HT1080 (cell line): ENCODE measurements around the gene EXOC4. TPM values are rescaled to one million over a fixed set of nuclear protein-coding genes. Genes with fewer than 3 reads are reported as not detected.

Experiments
- DNase-seq: peaks from one replicate; pipeline ENCODE4 v3.0.0-alpha.2; 2015; ENCODE audit warnings: low read depth
- total RNA-seq: library from RNA; depleted of rRNA; stranded (reverse); fragments of >200 nt; shearing (Covaris generic); gene quantifications from 2 replicates; pipeline ENCODE4 v1.2.3, GENCODE V29; 2014

Gene EXOC4
- total RNA-seq, 1 experiment from 2014 or later: 39.3 TPM

DNA sequence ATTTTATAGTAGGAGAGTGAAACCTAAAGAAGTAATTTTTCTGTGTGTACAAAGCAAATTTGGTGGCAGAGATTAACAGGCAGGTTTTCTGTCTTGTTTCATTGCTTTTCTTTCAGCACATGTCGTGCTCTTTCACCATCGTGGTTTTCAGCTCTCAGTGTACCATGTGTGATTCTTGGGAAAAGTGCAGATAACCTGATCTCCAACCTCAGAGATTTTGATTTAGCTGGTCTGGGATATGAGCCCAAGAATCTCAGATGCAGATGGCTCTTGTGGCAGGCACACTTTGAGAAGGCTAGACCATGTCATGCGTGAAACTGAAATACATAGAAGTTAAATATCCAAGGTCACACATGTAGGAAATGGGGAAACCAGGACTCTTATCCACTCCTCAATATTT, 317.4 kb downstream of the EXOC4 start:
- no peak for DNase-seq

DNA sequence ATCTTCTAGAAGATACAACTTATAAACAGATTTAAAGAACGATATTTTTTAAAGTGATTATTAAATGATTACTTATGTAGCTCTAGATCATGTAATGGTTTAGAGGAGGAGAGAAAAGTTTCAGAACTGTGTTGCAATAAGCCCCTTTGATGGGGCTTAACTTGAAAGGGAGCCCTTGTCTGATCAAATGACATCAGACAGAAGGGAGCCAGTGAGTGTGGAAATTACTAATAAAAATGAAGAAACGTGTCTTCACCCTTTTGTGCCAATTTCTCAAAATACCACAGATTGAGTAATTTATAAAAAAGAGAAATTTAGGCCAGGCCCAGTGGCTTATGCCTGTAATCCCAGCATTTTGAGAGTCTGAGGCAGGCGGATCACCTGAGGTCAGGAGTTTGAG, 318.2 kb downstream of the EXOC4 start:
- DNase-seq: no peak

- no peak for DNase-seq
These were observed 319.2 kb downstream of the EXOC4 start for GRCh38 chr7:133572087-133572486.

GRCh38 chr7:133572843-133573242, 320.0 kb downstream of the EXOC4 start:
- no peak for DNase-seq

- no peak for DNase-seq
These were observed 320.8 kb downstream of the EXOC4 start for GRCh38 chr7:133573554-133574265.

DNA sequence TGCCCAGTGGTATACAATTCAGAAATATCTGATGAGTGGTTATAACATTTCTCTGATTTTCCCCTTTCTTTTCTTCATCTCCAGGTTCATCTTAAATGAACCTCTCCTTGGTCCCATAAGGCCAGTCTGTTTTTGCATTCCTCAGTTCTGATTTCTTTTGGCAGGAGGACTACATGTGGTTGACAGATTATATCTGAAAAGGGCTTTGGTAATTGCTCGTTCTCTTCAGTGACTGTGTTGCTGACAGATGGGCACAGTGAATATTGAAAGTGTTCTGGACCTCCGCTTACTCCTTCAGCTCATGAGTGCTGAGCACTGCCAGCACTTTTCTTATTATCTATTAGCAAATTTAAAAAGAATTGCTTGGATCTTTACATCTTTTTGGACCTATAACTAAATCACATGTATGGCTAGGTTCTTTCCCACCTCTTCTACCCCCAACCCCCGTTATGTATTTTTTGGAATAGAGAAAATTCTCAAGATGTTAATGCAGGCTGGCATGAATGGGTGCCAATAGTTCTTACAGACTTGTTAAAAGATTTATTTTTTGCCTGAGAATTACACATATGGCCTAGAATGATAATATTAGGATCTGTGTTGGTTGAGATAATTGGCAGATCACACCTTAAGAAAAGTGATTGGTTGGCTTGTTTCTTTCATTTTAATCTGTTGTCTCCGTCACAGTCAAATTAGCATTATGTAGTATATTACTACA, 323.0 kb downstream of the EXOC4 start:
- DNase-seq: no peak

GRCh38 chr7:133576612-133577168, 323.8 kb downstream of the EXOC4 start:
- no peak for DNase-seq

- no peak for DNase-seq
These were observed 330.1 kb downstream of the EXOC4 start for GRCh38 chr7:133582766-133583523.

GRCh38 chr7:133583545-133584171, 330.8 kb downstream of the EXOC4 start:
- DNase-seq: no peak

- DNase-seq: no peak
These were observed 332.2 kb downstream of the EXOC4 start for GRCh38 chr7:133584956-133585668.

GRCh38 chr7:133586253-133586652, 333.4 kb downstream of the EXOC4 start:
- no peak for DNase-seq

DNA sequence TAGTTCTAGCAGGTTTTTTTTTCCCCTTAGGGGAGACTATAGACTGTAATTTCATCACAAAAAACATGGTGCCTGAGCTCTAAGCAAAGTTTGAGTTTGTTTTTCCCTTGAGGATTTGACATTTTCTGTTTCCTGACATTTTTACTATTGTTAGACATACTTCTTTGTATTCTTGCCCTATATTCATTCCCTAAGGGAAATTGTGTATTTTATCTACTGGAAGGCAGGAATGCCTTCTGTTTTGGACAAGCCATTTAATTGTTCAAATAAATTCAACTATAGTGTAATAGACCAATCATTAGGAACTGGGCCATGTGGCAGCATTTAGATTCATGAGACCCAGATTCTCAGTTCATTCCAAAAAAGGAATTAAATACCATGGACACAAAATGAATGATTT, 335.0 kb downstream of the EXOC4 start:
- DNase-seq: no peak

GRCh38 chr7:133590795-133591194, 337.9 kb downstream of the EXOC4 start:
- no peak for DNase-seq

DNA sequence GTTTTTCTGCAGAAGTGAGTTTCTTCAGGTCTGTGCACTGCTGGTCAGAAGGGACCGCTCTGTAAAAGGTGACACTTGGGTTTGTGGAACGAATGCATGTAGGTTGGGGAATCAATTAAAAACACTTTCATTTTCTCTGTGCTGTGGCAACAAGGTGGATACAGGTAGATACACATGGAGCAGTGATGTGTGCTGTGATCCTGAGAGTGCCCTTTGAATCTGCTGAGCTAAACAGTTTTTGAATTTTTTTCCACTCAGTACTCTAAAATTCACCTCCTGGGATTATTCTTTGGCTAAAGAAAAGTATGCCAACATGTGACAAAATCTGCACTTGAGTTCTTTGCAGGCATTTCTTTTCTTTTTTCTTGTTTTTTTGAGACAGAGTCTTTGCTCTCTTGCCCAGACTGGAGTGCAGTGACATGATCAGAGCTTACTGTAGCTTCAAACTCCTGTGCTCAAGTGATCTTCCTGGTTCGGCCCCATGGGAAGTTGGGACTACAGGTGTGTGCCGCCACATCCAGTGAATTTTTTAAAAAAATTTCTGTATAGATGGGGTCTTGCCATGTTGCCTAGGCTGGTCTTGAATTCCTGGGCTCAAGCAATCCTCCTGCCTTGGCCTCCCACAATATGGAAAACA, 338.9 kb downstream of the EXOC4 start:
- no peak for DNase-seq

GRCh38 chr7:133593561-133593960, 340.7 kb downstream of the EXOC4 start:
- DNase-seq: no peak

GRCh38 chr7:133601617-133602016, 348.7 kb downstream of the EXOC4 start:
- DNase-seq: no peak

DNA sequence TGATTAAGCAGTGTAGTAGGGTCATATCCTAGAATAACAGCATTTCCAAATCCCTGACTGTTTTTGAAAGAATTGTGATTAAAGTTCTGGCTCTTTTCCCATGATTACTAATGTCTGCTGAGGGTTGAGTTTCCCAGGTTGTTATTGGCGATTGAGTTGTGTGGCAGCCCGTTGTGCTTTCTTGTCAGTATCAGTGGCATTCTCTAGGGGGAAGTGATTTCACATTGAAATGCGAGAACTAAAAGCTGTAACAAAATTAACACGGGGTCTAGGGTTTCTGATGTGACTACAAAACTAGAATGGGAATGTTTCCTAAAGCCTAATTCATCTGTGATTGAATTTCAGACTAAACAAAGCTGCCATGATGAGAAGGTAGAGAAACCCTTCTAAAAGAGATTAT, 349.4 kb downstream of the EXOC4 start:
- DNase-seq: peak; percentile 50

DNA sequence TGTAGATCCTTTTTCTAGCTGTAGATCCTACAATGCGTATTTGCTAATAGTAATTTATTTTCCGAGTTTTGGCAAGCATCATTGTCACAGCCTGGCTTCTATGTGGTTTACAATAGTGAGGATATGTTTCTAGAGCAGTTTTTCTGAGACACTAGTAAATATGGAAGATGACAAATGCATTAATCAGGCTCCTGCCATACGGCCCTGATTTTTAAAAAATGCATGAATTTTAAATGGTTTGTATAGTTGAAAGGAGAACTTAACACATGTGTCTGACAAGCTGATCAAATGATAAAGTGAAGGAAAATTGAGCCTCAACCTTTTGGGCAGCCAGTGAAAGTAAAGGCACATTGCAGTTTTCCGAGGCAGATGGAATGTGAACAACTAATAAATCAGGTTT, 354.1 kb downstream of the EXOC4 start:
- DNase-seq: no peak

DNA sequence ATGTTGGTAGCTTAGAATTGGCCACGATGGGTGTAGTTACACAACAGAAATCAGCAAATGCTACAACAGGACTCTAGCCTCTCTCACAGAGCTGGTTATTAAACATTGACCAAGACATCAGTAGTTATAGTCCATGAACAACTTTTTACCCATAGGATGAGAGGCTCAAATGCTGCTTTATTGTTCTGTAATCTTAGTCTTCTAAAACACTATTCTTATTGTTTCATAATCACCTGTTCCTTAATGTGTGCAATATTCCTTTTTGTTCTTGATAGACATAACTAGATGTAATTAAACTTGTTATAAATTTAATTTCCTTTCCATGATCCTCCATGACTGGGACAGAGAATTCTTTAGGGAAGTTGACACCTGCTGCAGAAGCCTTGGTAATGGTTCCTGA, 356.9 kb downstream of the EXOC4 start:
- no peak for DNase-seq

DNA sequence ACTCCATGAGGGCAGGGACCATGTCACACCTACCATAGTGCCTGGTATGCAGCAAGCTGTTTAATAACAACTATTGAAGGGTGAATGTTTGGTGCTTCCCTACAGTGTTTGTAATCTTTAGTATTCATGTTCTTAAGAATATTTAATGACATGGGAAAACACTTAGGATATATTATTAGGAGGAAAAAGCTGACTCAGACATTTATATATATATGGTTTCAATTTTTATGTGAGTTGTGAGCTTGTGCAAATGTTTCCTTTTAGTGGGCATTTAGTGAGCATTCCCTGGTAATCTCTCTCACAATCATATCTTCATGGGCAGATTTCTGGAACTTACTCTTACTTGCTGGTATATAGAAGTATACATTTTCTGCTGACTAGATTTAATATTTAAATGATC, 359.1 kb downstream of the EXOC4 start:
- DNase-seq: no peak
